DND-41 (cell line): ENCODE data around the gene SGCD.

Experiments
- ATAC-seq: fragments of 200-7000 bp; cut with Tn5 transposase; 3 replicates; pipeline ENCODE4 v1.9.1; 2021; ENCODE audit warnings: low read depth; ENCODE audit not compliant: insufficient read depth
- DNase-seq: peaks from one replicate; pipeline ENCODE4 v3.0.0-alpha.2; 2020
- H2AFZ ChIP-seq: 2 replicates; pipeline ENCODE4 v1.6.0; 2012; ENCODE audit warnings: low read depth, low read length
- H3K27ac ChIP-seq: 2 replicates; pipeline ENCODE4 v1.5.1; 2012; ENCODE audit warnings: low read length, inconsistent platforms
- H3K27me3 ChIP-seq: fragments of 200-600 bp; sonication (generic); 2 replicates; pipeline ENCODE4 v1.6.0; 2012; ENCODE audit warnings: low read length, mild to moderate bottlenecking, inconsistent platforms; ENCODE audit not compliant: insufficient read depth, poor library complexity
- H3K36me3 ChIP-seq: 2 replicates; pipeline ENCODE4 v1.5.1; 2012; ENCODE audit warnings: low read length, inconsistent platforms; ENCODE audit not compliant: insufficient read depth
- H3K4me1 ChIP-seq: 2 replicates; pipeline ENCODE4 v1.5.1; 2012; ENCODE audit warnings: mild to moderate bottlenecking, low read length; ENCODE audit not compliant: insufficient read depth
- H3K4me2 ChIP-seq: 2 replicates; pipeline ENCODE4 v1.6.0; 2012; ENCODE audit warnings: mild to moderate bottlenecking, moderate library complexity, low read length, inconsistent platforms; ENCODE audit not compliant: insufficient read depth
- H3K4me3 ChIP-seq, 2 experiments: fragments of 200-600 bp in 1 of 2; shearing (Covaris generic) in 1 of 2; 2 replicates each; pipeline ENCODE4 v1.5.1; 2012 to 2016; ENCODE audit warnings: inconsistent platforms in 2 of 2, low read length in 2 of 2, mild to moderate bottlenecking in 2 of 2, low read depth in 1 of 2, moderate library complexity in 1 of 2
- H3K79me2 ChIP-seq: 2 replicates; pipeline ENCODE4 v1.6.0; 2012; ENCODE audit warnings: low read length, inconsistent platforms; ENCODE audit not compliant: insufficient read depth
- H3K9ac ChIP-seq: 2 replicates; pipeline ENCODE4 v1.6.0; 2012; ENCODE audit warnings: low read depth, mild to moderate bottlenecking, inconsistent platforms, low read length, moderate library complexity
- H3K9me3 ChIP-seq: 2 replicates; pipeline ENCODE4 v1.5.1; 2012; ENCODE audit warnings: low read length, moderate library complexity, mild to moderate bottlenecking, inconsistent platforms; ENCODE audit not compliant: insufficient read depth, severe bottlenecking
- H4K20me1 ChIP-seq: 2 replicates; pipeline ENCODE4 v1.6.0; 2012; ENCODE audit warnings: low read length; ENCODE audit not compliant: insufficient read depth
- EZH2 ChIP-seq: IDR thresholded peaks from 3 replicates; pipeline ENCODE4 v1.6.1; 2012; ENCODE audit warnings: borderline replicate concordance, low read depth, mild to moderate bottlenecking, moderate library complexity, low read length, inconsistent platforms; ENCODE audit not compliant: severe bottlenecking
- TF ChIP-seq, protein P1 (sequence below): IDR thresholded peaks from 2 replicates; pipeline ENCODE4 v1.5.1; 2012; ENCODE audit warnings: borderline replicate concordance, low read length, moderate library complexity, mild to moderate bottlenecking; ENCODE audit not compliant: poor library complexity, severe bottlenecking; ENCODE audit errors: extremely low read depth

The SGCD gene

DNA sequence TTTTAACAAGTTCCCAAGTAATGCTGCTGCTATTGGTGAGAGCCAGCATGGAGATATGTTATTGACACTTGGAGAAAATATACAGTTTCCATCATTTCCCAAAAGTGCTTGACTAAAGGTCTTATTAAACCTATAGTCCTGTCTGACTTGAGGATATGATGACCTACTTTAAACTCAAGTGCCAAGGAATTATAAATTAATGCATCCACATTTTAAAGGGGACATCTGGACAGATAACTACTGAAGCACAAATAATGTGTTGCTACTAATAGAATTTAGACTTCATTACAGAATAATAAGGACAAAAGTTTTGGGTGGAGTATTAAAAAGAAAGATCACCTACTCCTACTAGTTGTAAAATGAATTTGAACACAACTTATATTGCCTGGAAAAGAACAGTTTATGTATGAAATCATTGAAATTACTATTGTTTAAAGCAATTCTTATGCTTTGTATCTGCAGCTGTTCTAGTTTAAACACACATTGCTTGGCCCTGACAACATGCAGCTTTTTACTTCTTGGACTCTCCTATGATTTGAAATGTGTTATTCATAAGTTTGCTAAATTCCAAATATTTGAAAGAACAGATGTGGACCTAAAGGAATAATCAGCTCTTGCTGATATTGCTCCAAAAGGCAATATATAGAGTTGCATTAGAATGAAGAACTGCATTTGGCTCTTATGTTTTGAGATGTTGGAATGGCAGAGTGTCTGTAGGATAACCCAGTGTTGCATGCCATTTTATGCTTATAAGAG, 73.4 kb downstream of the SGCD start:
- H3K79me2 ChIP-seq = no peaks in the 10 kb centered on the region
- H3K27ac ChIP-seq = no peak overlapping the region
- DNase-seq (no peak), ATAC-seq (no peak)
- no peak overlapping the region for H3K9ac ChIP-seq
- no peaks in the 10 kb centered on the region for H4K20me1 ChIP-seq
- no peaks in the 10 kb centered on the region for H3K36me3 ChIP-seq
- H3K4me2 ChIP-seq = no peak overlapping the region
- TF ChIP-seq, protein P1, sequence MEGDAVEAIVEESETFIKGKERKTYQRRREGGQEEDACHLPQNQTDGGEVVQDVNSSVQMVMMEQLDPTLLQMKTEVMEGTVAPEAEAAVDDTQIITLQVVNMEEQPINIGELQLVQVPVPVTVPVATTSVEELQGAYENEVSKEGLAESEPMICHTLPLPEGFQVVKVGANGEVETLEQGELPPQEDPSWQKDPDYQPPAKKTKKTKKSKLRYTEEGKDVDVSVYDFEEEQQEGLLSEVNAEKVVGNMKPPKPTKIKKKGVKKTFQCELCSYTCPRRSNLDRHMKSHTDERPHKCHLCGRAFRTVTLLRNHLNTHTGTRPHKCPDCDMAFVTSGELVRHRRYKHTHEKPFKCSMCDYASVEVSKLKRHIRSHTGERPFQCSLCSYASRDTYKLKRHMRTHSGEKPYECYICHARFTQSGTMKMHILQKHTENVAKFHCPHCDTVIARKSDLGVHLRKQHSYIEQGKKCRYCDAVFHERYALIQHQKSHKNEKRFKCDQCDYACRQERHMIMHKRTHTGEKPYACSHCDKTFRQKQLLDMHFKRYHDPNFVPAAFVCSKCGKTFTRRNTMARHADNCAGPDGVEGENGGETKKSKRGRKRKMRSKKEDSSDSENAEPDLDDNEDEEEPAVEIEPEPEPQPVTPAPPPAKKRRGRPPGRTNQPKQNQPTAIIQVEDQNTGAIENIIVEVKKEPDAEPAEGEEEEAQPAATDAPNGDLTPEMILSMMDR = no peak
- no peak for TF ChIP-seq EZH2
- H3K27me3 ChIP-seq = no peaks in the 10 kb centered on the region
- H3K9me3 ChIP-seq = no peaks in the 10 kb centered on the region
- no peak overlapping the region for H3K4me3 ChIP-seq
- H2AFZ ChIP-seq = no peak overlapping the region
- H3K4me1 ChIP-seq = no peaks in the 10 kb centered on the region

DNA sequence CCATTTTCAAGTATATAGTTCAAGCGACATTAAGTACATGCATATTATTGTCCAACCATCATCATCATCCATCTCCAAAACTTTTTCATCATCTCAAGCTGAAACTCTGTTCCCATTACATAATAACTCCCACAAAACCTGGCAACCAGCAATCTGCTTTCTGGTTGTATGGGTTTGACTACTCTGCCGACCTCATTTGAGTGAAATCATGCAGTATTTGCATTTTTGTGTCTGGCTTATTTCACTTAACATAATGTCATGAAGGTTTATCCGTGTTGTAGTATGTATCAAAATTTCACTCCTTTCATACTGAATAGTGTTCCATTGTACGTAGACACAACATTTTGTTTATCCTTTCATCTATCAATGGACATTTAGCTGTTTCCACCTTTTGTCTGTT, 74.8 kb downstream of the SGCD start:
- Histone ChIP-seq H3K79me2 (no peaks in the 10 kb centered on the region), H3K4me1 (no peaks in the 10 kb centered on the region), H3K9ac (no peak overlapping the region), H4K20me1 (no peaks in the 10 kb centered on the region), H3K4me2 (no peak overlapping the region), H2AFZ (no peak overlapping the region), H3K36me3 (no peaks in the 10 kb centered on the region), H3K27me3 (peaks cover 2% of the 10 kb centered on the region), H3K27ac (no peak overlapping the region), H3K9me3 (no peaks in the 10 kb centered on the region), H3K4me3 (no peak overlapping the region)
- TF ChIP-seq, protein P1 = no peak
- TF ChIP-seq EZH2 = no peak
- no peak for DNase-seq
- ATAC-seq = no peak

DNA sequence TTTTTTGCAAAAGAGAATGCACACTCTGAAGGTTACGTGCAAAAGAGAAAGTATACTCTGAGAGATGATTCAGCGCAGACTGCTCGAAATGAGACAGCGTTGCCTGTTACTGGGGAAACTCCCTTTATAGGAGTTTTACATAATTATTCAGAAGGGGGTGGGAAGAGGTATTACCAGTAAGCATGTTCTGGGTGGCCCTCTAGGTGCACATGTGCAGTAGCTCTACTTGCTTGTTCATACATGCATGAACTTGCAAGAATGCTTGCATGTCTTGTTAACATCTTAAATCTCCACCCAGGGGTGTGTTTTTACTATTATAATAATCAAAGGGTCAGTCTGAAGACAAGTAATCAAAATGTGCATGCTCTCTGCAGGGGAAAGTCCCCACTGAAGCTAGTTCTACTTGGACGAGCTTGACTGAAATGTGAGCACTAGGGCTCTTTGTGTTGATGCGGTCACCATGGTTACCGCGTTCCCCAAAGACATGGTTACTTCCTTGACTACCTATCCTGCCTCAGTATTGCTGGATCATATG, 75.5 kb downstream of the SGCD start:
- H3K27ac ChIP-seq = no peak overlapping the region
- H3K79me2 ChIP-seq = no peaks in the 10 kb centered on the region
- H2AFZ ChIP-seq = no peak overlapping the region
- H3K27me3 ChIP-seq = peaks cover 2% of the 10 kb centered on the region
- no peaks in the 10 kb centered on the region for H3K36me3 ChIP-seq
- H3K4me3 ChIP-seq = no peak overlapping the region
- no peak overlapping the region for H3K9ac ChIP-seq
- H4K20me1 ChIP-seq = no peaks in the 10 kb centered on the region
- H3K9me3 ChIP-seq = no peaks in the 10 kb centered on the region
- ATAC-seq (no peak), DNase-seq (no peak)
- H3K4me1 ChIP-seq = no peaks in the 10 kb centered on the region
- no peak overlapping the region for H3K4me2 ChIP-seq
- TF ChIP-seq EZH2 = no peak
- TF ChIP-seq, protein P1 = no peak
